ENCODE results near the gene SPATS2L.

The SPATS2L gene

DNA sequence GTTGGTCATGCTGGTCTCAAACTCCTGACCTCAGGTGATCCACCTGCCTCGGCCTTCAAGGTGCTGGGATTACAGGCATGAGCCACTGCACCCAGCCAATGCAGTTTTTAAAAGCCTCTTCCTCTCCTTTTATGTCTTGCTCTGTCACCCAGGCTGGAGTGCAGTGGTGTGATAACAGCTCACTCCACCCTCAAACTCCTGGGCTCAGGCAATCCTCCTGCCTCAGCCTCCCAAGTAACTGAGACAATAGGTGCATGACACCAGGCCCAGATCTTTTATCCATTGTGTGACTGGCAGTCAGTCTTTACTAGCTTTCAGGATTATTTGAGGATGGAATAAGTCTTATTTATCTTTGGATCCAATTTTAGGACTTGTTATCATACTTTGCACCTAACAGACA lies 190.2 kb downstream of the SPATS2L start:
- DNase-seq (ENCODE audit: low read depth in 1 of 2, low spot score in 1 of 2): no peak

DNA sequence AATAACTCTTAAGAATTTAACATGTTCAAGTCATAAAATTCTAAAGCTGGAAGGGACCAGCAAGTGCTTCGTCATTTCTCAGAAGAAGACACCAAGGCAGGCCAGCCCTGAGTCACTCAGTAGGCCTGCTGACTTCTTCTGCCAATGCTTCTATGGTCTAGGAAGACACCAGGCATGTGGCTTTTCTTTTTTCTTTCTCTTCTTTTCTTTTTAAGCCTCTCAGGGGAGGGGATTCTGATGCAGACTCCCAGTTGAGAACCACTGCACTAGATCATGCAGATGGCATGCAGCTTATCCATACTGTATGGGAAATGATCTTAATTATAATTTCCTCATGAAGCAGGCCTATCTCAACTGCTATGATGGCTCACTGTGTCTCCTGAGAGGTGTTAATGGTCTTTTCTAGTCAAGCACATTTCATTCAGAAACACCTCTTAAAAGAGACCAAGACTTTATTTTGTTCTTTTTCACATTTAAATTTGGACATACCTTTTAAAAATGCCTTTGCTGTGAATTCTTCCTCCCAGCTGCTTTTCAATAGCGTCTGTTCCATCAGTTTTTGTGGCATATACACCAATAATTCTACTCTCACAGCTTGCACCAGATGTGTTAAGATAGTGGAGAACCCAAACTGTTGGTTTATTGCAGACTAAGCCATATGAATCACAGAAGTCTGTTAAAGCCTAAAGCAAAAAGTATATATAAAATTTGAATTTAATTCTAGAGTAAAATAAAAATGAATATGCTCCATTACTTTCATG lies 192.1 kb downstream of the SPATS2L start:
- DNase-seq (ENCODE audit: low read depth in 1 of 2, low spot score in 1 of 2): no peak

DNA sequence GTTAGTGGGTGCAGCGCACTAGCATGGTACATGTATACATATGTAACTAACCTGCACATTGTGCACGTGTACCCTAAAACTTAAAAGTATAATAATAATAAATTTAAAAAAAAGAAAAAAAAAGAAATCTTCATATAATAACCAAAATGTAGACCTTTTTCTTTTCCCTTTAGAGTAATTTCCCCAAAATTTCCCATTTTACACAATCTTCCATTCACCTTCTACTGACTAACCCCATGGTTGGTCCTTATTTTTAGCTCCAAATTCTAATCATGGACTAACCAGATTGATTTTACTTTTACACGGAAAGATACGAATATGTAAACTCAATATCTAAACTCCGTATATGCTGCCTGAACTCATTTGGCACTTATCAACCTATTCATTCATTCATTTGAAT lies 195.7 kb downstream of the SPATS2L start:
- DNase-seq (ENCODE audit: low read depth in 1 of 2, low spot score in 1 of 2): no peak

DNA sequence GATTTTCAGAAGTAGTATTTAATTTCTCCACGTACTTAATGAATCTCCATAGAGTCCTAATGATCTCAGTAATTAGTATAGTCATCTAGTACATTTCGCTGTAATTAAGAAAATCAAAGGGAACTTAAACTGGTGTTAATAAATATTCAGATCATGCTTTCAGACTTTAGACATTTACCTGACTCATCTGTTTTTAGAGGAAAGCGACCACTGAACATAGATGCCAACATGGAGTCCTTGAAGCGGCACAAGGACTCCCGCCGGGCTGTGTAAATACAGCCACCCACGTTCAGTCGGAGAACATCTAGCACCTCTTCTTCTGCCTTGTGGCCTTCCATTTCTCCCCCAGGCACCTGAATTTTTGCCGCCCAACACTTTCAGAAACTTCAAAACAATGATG lies 200.2 kb downstream of the SPATS2L start:
- DNase-seq (ENCODE audit: low read depth in 1 of 2, low spot score in 1 of 2): no peak

DNA sequence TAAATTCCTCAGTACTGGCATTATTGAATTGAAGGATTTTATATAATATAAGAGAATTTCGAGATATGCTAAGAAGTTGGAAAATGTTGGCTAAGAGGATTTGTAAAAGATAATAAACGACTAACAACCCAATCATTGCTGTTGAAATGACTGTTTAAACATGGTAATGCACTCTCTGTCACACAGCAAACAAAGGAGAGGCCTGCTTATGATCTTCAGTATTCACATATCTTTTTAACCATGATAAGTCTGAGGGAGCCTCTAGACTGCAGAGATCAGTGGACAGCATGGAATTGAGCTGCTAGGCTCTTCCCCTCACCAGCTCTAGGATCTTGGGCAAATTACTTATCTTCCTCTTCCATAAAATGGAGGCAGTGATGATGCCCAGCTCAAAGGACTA lies 200.7 kb downstream of the SPATS2L start:
- no peak for DNase-seq (ENCODE audit: low read depth in 1 of 2, low spot score in 1 of 2)

DNA sequence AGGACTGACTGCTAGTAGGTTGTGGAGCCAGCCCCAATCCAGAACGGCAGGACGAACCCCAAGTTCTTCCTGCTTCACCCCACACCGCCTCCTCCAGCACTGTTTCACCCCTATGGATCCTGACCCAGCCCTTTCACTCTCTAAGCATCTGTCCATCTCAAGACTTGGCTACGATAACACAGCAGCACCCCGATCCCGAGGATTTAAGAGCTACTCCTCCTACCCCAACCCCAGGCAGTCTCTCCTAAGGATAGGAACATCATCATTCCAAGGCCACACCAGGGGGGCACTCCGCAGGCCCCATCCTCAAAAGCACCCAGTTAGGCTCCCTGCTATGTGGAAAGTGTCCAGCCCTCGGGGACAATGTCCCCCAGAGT lies 202.7 kb downstream of the SPATS2L start:
- no peak for DNase-seq (ENCODE audit: low read depth in 1 of 2, low spot score in 1 of 2)

DNA sequence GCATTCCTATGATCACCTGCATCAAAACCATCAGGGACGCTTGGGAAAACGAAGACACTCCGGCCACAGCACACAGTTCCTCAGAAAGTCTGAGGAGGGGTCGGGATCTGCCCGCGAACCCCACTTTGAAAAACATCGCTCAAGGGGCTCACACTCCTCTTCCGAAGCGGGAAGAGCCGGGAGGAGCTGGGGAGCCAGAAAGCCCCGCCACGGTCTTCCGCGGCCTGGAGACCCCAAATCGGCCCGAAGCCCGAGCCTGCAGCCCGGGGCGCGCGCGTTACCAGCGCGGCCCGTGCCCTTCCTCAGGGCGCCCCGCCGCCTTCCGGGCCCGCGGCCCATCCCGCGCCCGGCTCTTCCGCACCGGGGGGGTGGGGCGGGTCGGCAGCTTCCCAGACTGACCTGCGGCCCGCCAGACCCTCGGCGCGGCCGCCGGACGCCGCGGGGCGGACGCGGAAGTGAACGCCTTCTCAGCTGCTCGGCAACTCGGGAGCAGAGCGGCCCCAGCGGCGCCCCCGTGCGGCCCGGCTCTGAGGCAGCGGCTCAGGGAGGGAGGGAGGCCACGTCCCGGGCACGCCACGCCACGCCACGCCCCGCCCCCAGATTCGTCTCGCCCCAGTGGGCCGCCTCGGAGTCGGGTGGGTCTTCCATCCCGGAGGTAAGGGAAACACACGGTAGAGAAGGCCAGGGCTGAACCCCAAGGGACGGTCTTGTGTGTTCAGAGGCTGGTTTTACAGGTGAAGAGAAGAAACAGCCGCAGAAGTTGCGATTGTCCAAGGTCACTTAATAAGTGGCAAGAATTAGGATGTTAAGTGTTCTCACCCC lies 203.3 kb downstream of the SPATS2L start, which contains the start of gene KCTD18:
Gene KCTD18 (minus strand): TSS at position 457 of the 822 bp plus-strand sequence. CDS start 3,052 bp downstream, outside the sequence.
- peak; percentile 84 to 89 for DNase-seq (ENCODE audit: low read depth in 1 of 2, low spot score in 1 of 2)

DNA sequence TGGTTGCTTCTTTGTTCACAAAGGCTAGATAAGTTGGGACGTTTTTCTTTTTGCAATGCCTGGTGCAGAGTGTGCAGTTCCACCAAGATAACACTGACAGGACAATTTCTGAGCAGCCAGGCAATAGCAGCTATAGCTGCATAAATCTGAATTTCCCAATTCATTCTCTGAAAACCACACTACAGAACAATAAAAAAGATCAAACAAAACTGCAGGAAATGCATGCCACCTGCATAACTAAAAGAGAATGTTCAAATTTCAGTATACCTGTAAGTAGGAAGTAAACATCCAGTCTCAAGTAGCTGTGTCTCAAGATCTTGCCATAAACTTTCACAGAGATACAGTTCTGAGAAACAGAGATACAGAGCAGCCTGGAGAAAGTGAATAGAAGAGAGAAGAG lies 208.7 kb downstream of the SPATS2L start:
- DNase-seq (ENCODE audit: low read depth in 1 of 2, low spot score in 1 of 2): no peak

DNA sequence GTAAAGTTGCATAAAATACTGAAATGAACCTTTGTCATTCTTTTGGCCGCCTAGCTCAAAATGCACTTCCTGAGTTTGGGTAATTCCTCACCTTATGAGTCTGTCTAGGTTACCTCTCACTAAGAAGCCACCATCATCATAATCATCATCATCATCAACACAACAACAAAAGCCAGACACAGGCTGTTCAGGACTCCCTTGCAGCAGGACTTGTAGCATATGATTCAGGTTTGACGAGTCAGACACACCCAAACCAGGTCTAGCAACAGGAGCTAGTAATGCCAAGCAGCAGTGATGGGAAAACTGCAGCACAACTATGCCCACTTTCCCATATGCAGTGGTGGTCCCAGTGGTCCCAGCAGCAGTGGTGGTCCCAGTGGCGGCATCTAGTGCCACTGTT lies 216.7 kb downstream of the SPATS2L start:
- DNase-seq (ENCODE audit: low read depth in 1 of 2, low spot score in 1 of 2): no peak

DNA sequence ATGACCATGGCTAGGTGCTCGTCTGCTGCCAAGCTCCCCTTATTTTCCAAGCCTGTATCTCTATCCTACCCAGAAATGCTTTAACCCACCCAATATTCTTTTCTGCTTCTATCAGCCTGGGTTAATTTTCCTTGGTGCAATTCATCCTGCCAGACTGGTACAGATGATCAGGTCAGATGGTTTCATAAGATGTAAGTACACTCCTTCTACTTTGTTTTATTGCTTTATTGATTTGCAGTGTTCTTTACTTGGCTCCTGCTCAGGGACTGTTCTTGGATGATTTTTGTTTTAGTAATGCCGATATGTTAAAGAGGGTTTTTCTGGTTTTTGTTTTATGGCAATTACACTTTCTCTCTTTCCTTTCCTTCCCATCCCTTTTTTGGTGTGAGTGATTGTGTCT lies 217.1 kb downstream of the SPATS2L start:
- no peak for DNase-seq (ENCODE audit: low read depth in 1 of 2, low spot score in 1 of 2)

DNA sequence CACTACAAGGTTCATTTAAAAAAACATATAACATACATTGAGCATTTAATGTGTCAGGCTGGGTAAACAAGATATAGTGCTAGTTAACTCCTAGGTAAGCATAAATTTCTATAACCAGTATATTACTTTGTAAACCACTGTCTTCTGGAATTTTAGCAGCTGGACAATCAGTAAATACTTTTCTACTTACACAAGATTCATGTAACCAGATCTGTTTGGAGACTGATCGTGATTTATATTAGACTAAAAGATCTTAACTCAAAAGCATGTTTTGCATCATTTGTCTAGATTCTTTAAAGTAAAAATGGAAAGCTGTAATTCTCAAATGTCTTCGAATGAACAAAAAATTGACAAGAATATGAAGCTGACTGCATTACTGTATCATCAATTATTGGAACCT lies 218.6 kb downstream of the SPATS2L start:
- no peak for DNase-seq (ENCODE audit: low read depth in 1 of 2, low spot score in 1 of 2)

DNA sequence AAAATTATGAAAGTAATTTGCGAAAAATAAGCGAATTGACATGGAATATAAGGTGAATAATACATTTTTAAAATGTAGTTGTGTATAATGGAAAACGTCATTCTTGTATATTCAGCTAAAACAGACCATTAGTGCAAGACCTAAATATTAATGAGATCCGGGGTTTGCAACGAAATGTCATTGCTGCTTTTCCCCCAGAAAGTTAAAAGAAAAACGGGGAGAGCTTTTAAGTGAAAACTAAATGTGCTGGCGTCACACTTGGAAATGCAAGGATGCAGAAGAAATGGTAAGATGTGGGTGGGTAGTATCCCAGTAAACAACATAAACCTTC lies 219.0 kb downstream of the SPATS2L start:
- no peak for DNase-seq (ENCODE audit: low read depth in 1 of 2, low spot score in 1 of 2)

DNA sequence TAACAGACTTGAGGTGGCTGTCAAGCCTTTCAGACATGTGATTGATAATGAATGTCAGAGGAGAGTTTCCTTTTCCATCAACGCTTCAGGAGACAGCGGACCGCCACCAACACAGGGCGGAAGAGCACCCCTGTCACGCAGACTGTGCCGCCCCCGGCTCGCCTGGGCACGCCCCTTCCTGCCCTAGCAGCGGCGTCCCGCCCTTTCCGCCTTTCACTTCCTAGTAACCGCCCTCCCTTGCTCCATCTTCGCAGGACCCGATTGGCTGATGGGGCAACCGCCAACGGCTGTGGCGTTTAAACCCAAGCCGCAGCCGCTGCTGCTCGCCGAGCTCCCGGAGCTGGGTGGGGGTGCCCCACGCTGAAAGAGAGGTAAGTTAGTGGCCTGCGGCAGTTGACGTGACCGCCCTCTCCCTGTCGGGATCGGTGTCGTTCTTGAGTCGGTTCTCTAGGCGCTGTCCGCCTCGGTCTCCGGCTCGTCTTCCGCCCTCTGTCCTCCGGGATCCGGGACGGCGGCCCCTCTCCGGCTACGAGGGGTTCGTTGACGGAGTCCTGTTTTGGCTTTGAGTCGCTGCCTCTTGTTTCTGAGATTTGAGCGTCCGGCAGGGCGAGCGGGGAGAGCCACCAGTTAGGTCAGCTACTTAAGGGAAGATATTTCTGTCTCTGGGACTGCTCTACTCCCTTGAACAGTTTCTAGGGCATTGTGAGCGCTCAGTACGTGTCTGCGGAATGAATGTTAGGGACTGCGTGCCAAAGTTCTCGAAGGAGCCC lies 219.6 kb downstream of the SPATS2L start, which contains the start of gene SGO2:
Gene SGO2 (plus strand): TSS at position 326 of the 770 bp plus-strand sequence. CDS start 6,769 bp downstream, outside the sequence.
- DNase-seq (ENCODE audit: low read depth in 1 of 2, low spot score in 1 of 2): peak; percentile 92 to 93

DNA sequence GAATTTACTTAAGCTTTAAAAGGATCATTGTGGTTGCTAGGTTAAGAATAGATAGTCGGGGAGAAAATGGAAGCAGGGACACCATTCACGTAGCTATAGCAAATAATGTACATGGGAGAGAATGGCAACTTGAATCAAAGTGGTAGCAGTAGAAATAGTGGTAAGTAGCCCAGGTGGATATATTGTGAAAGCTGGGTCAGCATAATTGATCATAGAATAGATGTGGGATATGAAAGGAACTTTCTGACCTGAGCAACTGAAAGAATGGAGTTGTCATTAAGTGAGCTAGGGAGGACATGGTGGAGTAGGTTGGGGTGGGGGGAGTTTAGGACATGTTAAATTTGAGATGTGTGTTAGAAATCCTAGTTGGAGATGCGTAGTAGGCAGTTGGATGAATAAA lies 221.7 kb downstream of the SPATS2L start:
- DNase-seq (ENCODE audit: low read depth in 1 of 2, low spot score in 1 of 2): no peak
